Measurements from ENCODE around the gene MRPL2.
"Not testable (repeated sequence)": the region's sequence is repeated elsewhere in the genome, so short reads cannot be mapped to it uniquely, and the experiment has no call there.

Gene MRPL2

GRCh38 chr6:43053545-43054205 is 5.6 kb downstream of the MRPL2 start, which contains the start of gene CUL7:
CUL7 (minus strand) TSS chr6:43053851; CDS start chr6:43052788, 1,063 bp downstream.
- DNase-seq (ENCODE audit: low read depth in 1 of 2, low spot score in 1 of 2) = peak; percentile 82 to 85

- DNase-seq (ENCODE audit: low read depth in 1 of 2, low spot score in 1 of 2) = no peak
Observed at GRCh38 chr6:43052842-43053544, 6.2 kb downstream of the MRPL2 start.

GRCh38 chr6:43052225-43052841 is 6.9 kb downstream of the MRPL2 start:
- no peak for DNase-seq (ENCODE audit: low read depth in 1 of 2, low spot score in 1 of 2)

- no peak for DNase-seq (ENCODE audit: low read depth in 1 of 2, low spot score in 1 of 2)
Observed at GRCh38 chr6:43050981-43051380, 8.3 kb downstream of the MRPL2 start.

GRCh38 chr6:43047998-43048397 is 11.2 kb downstream of the MRPL2 start:
- no peak for DNase-seq (ENCODE audit: low read depth in 1 of 2, low spot score in 1 of 2)

- DNase-seq (ENCODE audit: low read depth in 1 of 2, low spot score in 1 of 2) = no peak
Observed at GRCh38 chr6:43045371-43045930, 13.8 kb downstream of the MRPL2 start.

GRCh38 chr6:43043310-43043709 is 15.9 kb downstream of the MRPL2 start:
- DNase-seq (ENCODE audit: low read depth in 1 of 2, low spot score in 1 of 2) = no peak

- not testable (repeated sequence) for DNase-seq (ENCODE audit: low read depth in 1 of 2, low spot score in 1 of 2)
Observed at GRCh38 chr6:43041475-43041874, 17.8 kb downstream of the MRPL2 start.

GRCh38 chr6:43040542-43041257 is 18.5 kb downstream of the MRPL2 start:
- no peak for DNase-seq (ENCODE audit: low read depth in 1 of 2, low spot score in 1 of 2)

GRCh38 chr6:43038727-43039126 is 20.5 kb downstream of the MRPL2 start:
- DNase-seq (ENCODE audit: low read depth in 1 of 2, low spot score in 1 of 2) = no peak

- DNase-seq (ENCODE audit: low read depth in 1 of 2, low spot score in 1 of 2) = no peak
Observed at GRCh38 chr6:43037706-43038105, 21.5 kb downstream of the MRPL2 start.

- no peak for DNase-seq (ENCODE audit: low read depth in 1 of 2, low spot score in 1 of 2)
Observed at GRCh38 chr6:43037197-43037596, 22.0 kb downstream of the MRPL2 start.

GRCh38 chr6:43036712-43037111 is 22.5 kb downstream of the MRPL2 start:
- no peak for DNase-seq (ENCODE audit: low read depth in 1 of 2, low spot score in 1 of 2)

GRCh38 chr6:43035495-43036194 is 23.6 kb downstream of the MRPL2 start:
- DNase-seq (ENCODE audit: low read depth in 1 of 2, low spot score in 1 of 2) = no peak

- no peak for DNase-seq (ENCODE audit: low read depth in 1 of 2, low spot score in 1 of 2)
Observed at GRCh38 chr6:43034190-43034525, 25.1 kb downstream of the MRPL2 start.

- DNase-seq (ENCODE audit: low read depth in 1 of 2, low spot score in 1 of 2) = no peak
Observed at GRCh38 chr6:43033496-43034189, 25.6 kb downstream of the MRPL2 start.

GRCh38 chr6:43032326-43032725 is 26.9 kb downstream of the MRPL2 start:
- no peak for DNase-seq (ENCODE audit: low read depth in 1 of 2, low spot score in 1 of 2)

GRCh38 chr6:43029120-43029519 is 30.1 kb downstream of the MRPL2 start:
- DNase-seq (ENCODE audit: low read depth in 1 of 2, low spot score in 1 of 2) = no peak

GRCh38 chr6:43026365-43026764 is 32.9 kb downstream of the MRPL2 start:
- DNase-seq (ENCODE audit: low read depth in 1 of 2, low spot score in 1 of 2) = no peak

GRCh38 chr6:43024436-43024835 is 34.8 kb downstream of the MRPL2 start:
- DNase-seq (ENCODE audit: low read depth in 1 of 2, low spot score in 1 of 2) = no peak

Data from activated T-helper 1 cell treated with anti-CD3 and anti-CD28 coated beads, Interleukin-2, amount 50 U/mL, for 16 hours (primary cell).